K562 (cell line): ENCODE measurements around the gene SND1. TPM values are rescaled to one million over a fixed set of nuclear protein-coding genes. Genes with fewer than 3 reads are reported as not detected.

ENCODE experiments used
- CBFB ChIP-seq: sonication (generic); formaldehyde crosslinking; IDR thresholded peaks from 2 replicates; pipeline ENCODE4 v1.4.0; 2020; ENCODE audit warnings: mild to moderate bottlenecking, missing genetic modification reagents
- CTBP1 ChIP-seq: fragments of 450-650 bp; IDR thresholded peaks from 2 replicates; pipeline ENCODE4 v1.6.1; 2016; ENCODE audit warnings: borderline replicate concordance
- ESRRA ChIP-seq: fragments of 450-650 bp; IDR thresholded peaks from 2 replicates; pipeline ENCODE4 v1.6.1; 2014; ENCODE audit warnings: low read depth, mild to moderate bottlenecking, moderate library complexity, borderline replicate concordance
- FOSL1 ChIP-seq: fragments of 200-800 bp; sonication (Bioruptor generic); conservative IDR thresholded peaks from 2 replicates; pipeline ENCODE4 v1.6.1; 2016; ENCODE audit warnings: missing genetic modification characterization, missing compliant biosample characterization
- MEF2D ChIP-seq: conservative IDR thresholded peaks from 2 replicates; pipeline ENCODE4 v1.6.1; 2016; ENCODE audit warnings: low read depth, missing genetic modification characterization, missing compliant biosample characterization
- RBM15 ChIP-seq: fragments of 200-400 bp; formaldehyde crosslinking; IDR thresholded peaks from 2 replicates; pipeline ENCODE4 v1.6.1; 2018; ENCODE audit warnings: mild to moderate bottlenecking, low read length, moderate library complexity; ENCODE audit not compliant: insufficient read depth
- SOX6 ChIP-seq: fragments of 450-650 bp; IDR thresholded peaks from 2 replicates; pipeline ENCODE4 v1.6.1; 2014; ENCODE audit warnings: mild to moderate bottlenecking
- ZFP1 ChIP-seq: fragments of 450-650 bp; formaldehyde crosslinking; IDR thresholded peaks from 2 replicates; pipeline ENCODE4 v1.4.0; 2020; ENCODE audit warnings: mild to moderate bottlenecking, mixed read lengths
- ZFX ChIP-seq: sonication (generic); formaldehyde crosslinking; IDR thresholded peaks from 2 replicates; pipeline ENCODE4 v1.8.0; 2022; ENCODE audit warnings: mild to moderate bottlenecking, missing genetic modification reagents, moderate library complexity
- ZNF124 ChIP-seq: sonication (generic); formaldehyde crosslinking; IDR thresholded peaks from 2 replicates; pipeline ENCODE4 v1.8.1; 2022; ENCODE audit warnings: missing genetic modification reagents
- ZNF143 ChIP-seq: sonication (generic); formaldehyde crosslinking; IDR thresholded peaks from 2 replicates; pipeline ENCODE4 v1.9.0; 2022; ENCODE audit warnings: mild to moderate bottlenecking, missing genetic modification reagents
- ZNF239 ChIP-seq: fragments of 250-450 bp; sonication (Bioruptor Pico); IDR thresholded peaks from 2 replicates; pipeline ENCODE4 v1.4.0; 2020; ENCODE audit warnings: mild to moderate bottlenecking
- ZNF24 ChIP-seq: fragments of 450-650 bp; IDR thresholded peaks from 2 replicates; pipeline ENCODE4 v1.6.1; 2016
- polyA plus RNA-seq, 8 experiments: library from polyadenylated mRNA; depleted of rRNA in 4 of 8; stranded (reverse) in 5 of 8; unstranded in 3 of 8; fragments of >200 nt; fragmentation: Nextera tagmentation in 2 of 8; fragmentation: Illumina TruSeq in 1 of 8; extraction: Ambion mirVana in 2 of 8; extraction: Trizol in 1 of 8; gene quantifications; 2 replicates each; pipeline versions ENCODE4 v1.2.1 to v1.2.3, GENCODE V29; 2011 to 2014; ENCODE audit warnings: inconsistent platforms in 1 of 8, missing spikeins in 1 of 8
- total RNA-seq, 7 experiments: library from RNA; depleted of rRNA in 6 of 7; stranded (reverse); fragments of >200 nt in 6 of 7; fragmentation: Illumina TruSeq in 2 of 7; extraction: Trizol in 2 of 7; gene quantifications; 2 replicates each; pipeline versions ENCODE4 v1.2.1 to v1.2.3, GENCODE V29; 2011 to 2021; ENCODE audit warnings: low replicate concordance in 1 of 7
- TF ChIP-seq, protein P1 (sequence below): conservative IDR thresholded peaks from 2 replicates; pipeline ENCODE4 v1.6.1; 2011; ENCODE audit warnings: low read depth, mild to moderate bottlenecking, low read length; ENCODE audit not compliant: control insufficient read depth
- TF ChIP-seq, protein P2 (sequence below): sonication (generic); formaldehyde crosslinking; IDR thresholded peaks from 2 replicates; pipeline ENCODE4 v1.8.0; 2022; ENCODE audit warnings: mild to moderate bottlenecking, missing genetic modification reagents
- TF ChIP-seq, protein P3 (sequence below), 3 experiments: fragments of 200-800 bp in 1 of 3; fragments of 250-450 bp in 1 of 3; fragments of 450-650 bp in 1 of 3; sonication (Bioruptor Pico) in 1 of 3; sonication (Bioruptor generic) in 1 of 3; formaldehyde crosslinking in 1 of 3; IDR thresholded peaks; 2 replicates each; pipeline versions ENCODE4 v1.6.1 to v1.8.0; 2016 to 2022; ENCODE audit warnings: mild to moderate bottlenecking in 2 of 3, missing genetic modification characterization in 2 of 3, missing compliant biosample characterization in 1 of 3, moderate library complexity in 1 of 3
- TF ChIP-seq, protein P4 (sequence below): fragments of 250-450 bp; sonication (Bioruptor Pico); IDR thresholded peaks from 2 replicates; pipeline ENCODE4 v1.9.0; 2021; ENCODE audit warnings: mild to moderate bottlenecking, inconsistent platforms
- TF ChIP-seq, protein P5 (sequence below): fragments of 450-650 bp; IDR thresholded peaks from 2 replicates; pipeline ENCODE4 v1.6.1; 2016

SND1 gene
- total and polyA plus RNA-seq, 9 of the 15 experiments (the other 6 are each of a cell fraction or from before 2014, with no cell fraction given): 46.5 to 307 (median 191) TPM

- TF ChIP-seq RBM15 (no peak), ZFP1 (peak; percentile 51; the same call in 1 of the 2 replicates), ZNF124 (no peak), SOX6 (peak; percentile 93), ESRRA (peak; percentile 60), ZFX (CRISPR knock-in tag) (peak; percentile 83), FOSL1 (tag) (peak; percentile 57), CTBP1 (peak; percentile 93), CBFB (CRISPR knock-in tag) (no peak), MEF2D (tag) (no peak), ZNF24 (0 out of 2 replicates have a peak, but pooled peaks have one; percentile 17), ZNF143 (CRISPR knock-in tag) (no peak), ZNF239 (CRISPR knock-in tag) (0 out of 2 replicates have a peak, but pooled peaks have one; percentile 17)
- TF ChIP-seq, protein P1, sequence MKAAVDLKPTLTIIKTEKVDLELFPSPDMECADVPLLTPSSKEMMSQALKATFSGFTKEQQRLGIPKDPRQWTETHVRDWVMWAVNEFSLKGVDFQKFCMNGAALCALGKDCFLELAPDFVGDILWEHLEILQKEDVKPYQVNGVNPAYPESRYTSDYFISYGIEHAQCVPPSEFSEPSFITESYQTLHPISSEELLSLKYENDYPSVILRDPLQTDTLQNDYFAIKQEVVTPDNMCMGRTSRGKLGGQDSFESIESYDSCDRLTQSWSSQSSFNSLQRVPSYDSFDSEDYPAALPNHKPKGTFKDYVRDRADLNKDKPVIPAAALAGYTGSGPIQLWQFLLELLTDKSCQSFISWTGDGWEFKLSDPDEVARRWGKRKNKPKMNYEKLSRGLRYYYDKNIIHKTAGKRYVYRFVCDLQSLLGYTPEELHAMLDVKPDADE: no peak
- TF ChIP-seq, protein P2, sequence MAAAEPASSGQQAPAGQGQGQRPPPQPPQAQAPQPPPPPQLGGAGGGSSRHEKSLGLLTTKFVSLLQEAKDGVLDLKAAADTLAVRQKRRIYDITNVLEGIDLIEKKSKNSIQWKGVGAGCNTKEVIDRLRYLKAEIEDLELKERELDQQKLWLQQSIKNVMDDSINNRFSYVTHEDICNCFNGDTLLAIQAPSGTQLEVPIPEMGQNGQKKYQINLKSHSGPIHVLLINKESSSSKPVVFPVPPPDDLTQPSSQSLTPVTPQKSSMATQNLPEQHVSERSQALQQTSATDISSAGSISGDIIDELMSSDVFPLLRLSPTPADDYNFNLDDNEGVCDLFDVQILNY: no peak
- TF ChIP-seq, protein P3, sequence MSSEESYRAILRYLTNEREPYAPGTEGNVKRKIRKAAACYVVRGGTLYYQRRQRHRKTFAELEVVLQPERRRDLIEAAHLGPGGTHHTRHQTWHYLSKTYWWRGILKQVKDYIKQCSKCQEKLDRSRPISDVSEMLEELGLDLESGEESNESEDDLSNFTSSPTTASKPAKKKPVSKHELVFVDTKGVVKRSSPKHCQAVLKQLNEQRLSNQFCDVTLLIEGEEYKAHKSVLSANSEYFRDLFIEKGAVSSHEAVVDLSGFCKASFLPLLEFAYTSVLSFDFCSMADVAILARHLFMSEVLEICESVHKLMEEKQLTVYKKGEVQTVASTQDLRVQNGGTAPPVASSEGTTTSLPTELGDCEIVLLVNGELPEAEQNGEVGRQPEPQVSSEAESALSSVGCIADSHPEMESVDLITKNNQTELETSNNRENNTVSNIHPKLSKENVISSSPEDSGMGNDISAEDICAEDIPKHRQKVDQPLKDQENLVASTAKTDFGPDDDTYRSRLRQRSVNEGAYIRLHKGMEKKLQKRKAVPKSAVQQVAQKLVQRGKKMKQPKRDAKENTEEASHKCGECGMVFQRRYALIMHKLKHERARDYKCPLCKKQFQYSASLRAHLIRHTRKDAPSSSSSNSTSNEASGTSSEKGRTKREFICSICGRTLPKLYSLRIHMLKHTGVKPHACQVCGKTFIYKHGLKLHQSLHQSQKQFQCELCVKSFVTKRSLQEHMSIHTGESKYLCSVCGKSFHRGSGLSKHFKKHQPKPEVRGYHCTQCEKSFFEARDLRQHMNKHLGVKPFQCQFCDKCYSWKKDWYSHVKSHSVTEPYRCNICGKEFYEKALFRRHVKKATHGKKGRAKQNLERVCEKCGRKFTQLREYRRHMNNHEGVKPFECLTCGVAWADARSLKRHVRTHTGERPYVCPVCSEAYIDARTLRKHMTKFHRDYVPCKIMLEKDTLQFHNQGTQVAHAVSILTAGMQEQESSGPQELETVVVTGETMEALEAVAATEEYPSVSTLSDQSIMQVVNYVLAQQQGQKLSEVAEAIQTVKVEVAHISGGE (CRISPR knock-in tag; IDR thresholded peaks at IDR 0.05): peak in 1 of 3 experiments; percentile 76; a peak in 2 of 6 replicates
- TF ChIP-seq, protein P4, sequence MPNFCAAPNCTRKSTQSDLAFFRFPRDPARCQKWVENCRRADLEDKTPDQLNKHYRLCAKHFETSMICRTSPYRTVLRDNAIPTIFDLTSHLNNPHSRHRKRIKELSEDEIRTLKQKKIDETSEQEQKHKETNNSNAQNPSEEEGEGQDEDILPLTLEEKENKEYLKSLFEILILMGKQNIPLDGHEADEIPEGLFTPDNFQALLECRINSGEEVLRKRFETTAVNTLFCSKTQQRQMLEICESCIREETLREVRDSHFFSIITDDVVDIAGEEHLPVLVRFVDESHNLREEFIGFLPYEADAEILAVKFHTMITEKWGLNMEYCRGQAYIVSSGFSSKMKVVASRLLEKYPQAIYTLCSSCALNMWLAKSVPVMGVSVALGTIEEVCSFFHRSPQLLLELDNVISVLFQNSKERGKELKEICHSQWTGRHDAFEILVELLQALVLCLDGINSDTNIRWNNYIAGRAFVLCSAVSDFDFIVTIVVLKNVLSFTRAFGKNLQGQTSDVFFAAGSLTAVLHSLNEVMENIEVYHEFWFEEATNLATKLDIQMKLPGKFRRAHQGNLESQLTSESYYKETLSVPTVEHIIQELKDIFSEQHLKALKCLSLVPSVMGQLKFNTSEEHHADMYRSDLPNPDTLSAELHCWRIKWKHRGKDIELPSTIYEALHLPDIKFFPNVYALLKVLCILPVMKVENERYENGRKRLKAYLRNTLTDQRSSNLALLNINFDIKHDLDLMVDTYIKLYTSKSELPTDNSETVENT: no peak
- TF ChIP-seq, protein P5, sequence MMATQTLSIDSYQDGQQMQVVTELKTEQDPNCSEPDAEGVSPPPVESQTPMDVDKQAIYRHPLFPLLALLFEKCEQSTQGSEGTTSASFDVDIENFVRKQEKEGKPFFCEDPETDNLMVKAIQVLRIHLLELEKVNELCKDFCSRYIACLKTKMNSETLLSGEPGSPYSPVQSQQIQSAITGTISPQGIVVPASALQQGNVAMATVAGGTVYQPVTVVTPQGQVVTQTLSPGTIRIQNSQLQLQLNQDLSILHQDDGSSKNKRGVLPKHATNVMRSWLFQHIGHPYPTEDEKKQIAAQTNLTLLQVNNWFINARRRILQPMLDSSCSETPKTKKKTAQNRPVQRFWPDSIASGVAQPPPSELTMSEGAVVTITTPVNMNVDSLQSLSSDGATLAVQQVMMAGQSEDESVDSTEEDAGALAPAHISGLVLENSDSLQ: peak; percentile 81
Observed at GRCh38 chr7:127892488-127893314, 240.7 kb downstream of the SND1 start (continued).
